ENCODE measurements around the gene NTM.

DNA sequence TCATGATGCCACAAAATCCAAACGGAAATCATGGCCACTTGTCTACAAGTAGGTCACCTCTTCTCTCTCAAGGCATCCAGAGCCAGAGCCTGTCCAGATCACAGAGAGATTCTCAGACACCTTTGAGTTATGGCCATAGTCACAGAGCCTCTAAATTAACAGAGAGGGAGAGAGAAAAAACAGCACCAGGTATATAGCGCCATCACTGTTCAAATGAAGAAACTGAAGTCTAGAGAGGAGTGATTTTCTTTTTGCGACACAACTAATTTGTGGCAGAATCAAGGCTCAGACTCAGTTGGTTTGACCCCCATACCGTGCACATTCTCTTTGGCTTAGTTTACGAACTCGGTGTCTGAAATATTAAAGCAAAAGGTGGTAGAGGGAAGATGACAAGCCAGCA lies 512.9 kb downstream of the NTM start:
- TF ChIP-seq, protein P1, sequence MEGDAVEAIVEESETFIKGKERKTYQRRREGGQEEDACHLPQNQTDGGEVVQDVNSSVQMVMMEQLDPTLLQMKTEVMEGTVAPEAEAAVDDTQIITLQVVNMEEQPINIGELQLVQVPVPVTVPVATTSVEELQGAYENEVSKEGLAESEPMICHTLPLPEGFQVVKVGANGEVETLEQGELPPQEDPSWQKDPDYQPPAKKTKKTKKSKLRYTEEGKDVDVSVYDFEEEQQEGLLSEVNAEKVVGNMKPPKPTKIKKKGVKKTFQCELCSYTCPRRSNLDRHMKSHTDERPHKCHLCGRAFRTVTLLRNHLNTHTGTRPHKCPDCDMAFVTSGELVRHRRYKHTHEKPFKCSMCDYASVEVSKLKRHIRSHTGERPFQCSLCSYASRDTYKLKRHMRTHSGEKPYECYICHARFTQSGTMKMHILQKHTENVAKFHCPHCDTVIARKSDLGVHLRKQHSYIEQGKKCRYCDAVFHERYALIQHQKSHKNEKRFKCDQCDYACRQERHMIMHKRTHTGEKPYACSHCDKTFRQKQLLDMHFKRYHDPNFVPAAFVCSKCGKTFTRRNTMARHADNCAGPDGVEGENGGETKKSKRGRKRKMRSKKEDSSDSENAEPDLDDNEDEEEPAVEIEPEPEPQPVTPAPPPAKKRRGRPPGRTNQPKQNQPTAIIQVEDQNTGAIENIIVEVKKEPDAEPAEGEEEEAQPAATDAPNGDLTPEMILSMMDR (IDR thresholded peaks at IDR 0.05) = no peak
- TF ChIP-seq POLR2A (IDR thresholded peaks at IDR 0.05) = no peak
